Right lobe of liver (tissue), 6 donors: ENCODE data around the gene PELO. TPM values are rescaled to one million over a fixed set of nuclear protein-coding genes. Genes with fewer than 3 reads are reported as not detected.

Experiments
- ATAC-seq, 4 donors: fragments of 200-7000 bp; cut with Tn5 transposase; one replicate each; pipeline ENCODE4 v1.9.1; 2020; ENCODE audit warnings: mild to moderate bottlenecking in 4 of 4, moderate library complexity in 4 of 4
- DNase-seq, 3 donors: peaks; one replicate each; pipeline ENCODE4 v3.0.0-alpha.2; 2020
- H3K27ac ChIP-seq, 3 donors: fragments of 200-600 bp; one replicate each; pipeline ENCODE4 v1.8.0; 2022
- H3K27me3 ChIP-seq, 2 donors: fragments of 200-600 bp; one replicate each; pipeline ENCODE4 v1.8.0; 2022
- H3K36me3 ChIP-seq, 4 donors: fragments of 200-600 bp; sonication (generic) in 1 of 4; one replicate each; pipeline versions ENCODE4 v1.5.1 to v1.8.0; 2017 to 2022; ENCODE audit warnings: control low read depth in 1 of 4
- H3K4me1 ChIP-seq, 4 donors: fragments of 200-600 bp; sonication (generic) in 1 of 4; one replicate each; pipeline versions ENCODE4 v1.5.1 to v1.8.0; 2017 to 2022; ENCODE audit warnings: control low read depth in 1 of 4
- H3K4me3 ChIP-seq, 3 donors: fragments of 200-600 bp; one replicate each; pipeline ENCODE4 v1.8.0; 2022
- H3K9me3 ChIP-seq, 4 donors: fragments of 200-600 bp; sonication (generic) in 1 of 4; one replicate each; pipeline versions ENCODE4 v1.5.1 to v1.8.0; 2017 to 2022; ENCODE audit warnings: control low read depth in 1 of 4
- POLR2A ChIP-seq: fragments of 450-650 bp; IDR thresholded peaks from one replicate; pipeline ENCODE4 v1.6.1; 2017; ENCODE audit warnings: antibody characterized with exemption, mild to moderate bottlenecking
- WGBS: methylation state at CpG from one replicate; pipeline ENCODE4 v1.1.6; 2018; ENCODE audit warnings: low coverage, low lambda C conversion rate; ENCODE audit not compliant: insufficient coverage; ENCODE audit errors: missing lambda C conversion rate; 5-methylcytosine and 5-hydroxymethylcytosine counted together
- intact Hi-C, 2 donors: fragments of 100-400 bp; cut with DNase I; formaldehyde crosslinking; loops; one replicate each; pipeline versions ENCODE4 v1.11.2 to v1.14.1; 2022
- total RNA-seq, 6 experiments: library from RNA; depleted of rRNA in 2 of 6; stranded (reverse); fragments of >200 nt in 2 of 6; fragmentation: NEBNext Ultra II Directional in 3 of 6; extraction: Animal tissue kit (Norgen Biotek cat#: 25700) in 3 of 6; gene quantifications; one replicate each; pipeline versions ENCODE4 v1.1.0 to v1.2.4, GENCODE V29; 2016 to 2023
- TF ChIP-seq, protein P1 (sequence below), 4 donors: fragments of 200-600 bp in 3 of 4; fragments of 450-650 bp in 1 of 4; IDR thresholded peaks; one replicate each; pipeline versions ENCODE4 v1.5.1 to v1.8.0; 2016 to 2022; ENCODE audit warnings: antibody characterized with exemption in 4 of 4, mild to moderate bottlenecking in 2 of 4
- donor health status: DM: no; HTN: yes; CAD: no.
- donor health status: DM: no; HTN: no; CAD: no.
- donor health status: DM: no; HTN: no; CAD: no.
- donor health status: DM: no; HTN: yes; CAD: no.
- donor health status: DM: no; HTN: yes; CAD: no.

PELO gene
- total RNA-seq, 6 experiments from 2014 or later: 14.6 to 24.6 (median 17.6) TPM

DNA sequence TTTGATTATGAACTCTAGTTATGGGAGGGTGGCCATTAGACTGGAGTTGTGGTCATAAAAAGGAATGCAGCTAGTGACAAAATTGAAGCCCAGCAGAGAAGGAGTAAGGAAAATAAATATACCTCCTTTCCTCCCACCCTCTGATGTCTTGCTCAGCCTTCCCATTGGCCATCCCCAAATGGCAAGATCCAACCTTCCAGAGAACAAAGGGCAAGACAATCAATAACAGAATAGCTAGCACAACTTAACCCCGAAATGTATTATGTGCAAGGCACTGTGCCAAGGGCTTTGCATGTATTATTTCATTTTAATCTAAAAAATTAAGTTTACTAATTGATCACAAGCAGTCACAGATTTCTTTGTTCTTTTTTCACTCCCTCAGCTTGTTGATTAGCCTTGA lies 3.6 kb downstream of the PELO start:
- intact Hi-C loops: no loop called here
- no peak for DNase-seq
- no peaks in the 10 kb centered on the region for H3K27me3 ChIP-seq
- H3K36me3 ChIP-seq: no peaks in the 10 kb centered on the region
- H3K4me3 ChIP-seq: no peak overlapping the region
- H3K9me3 ChIP-seq: no peaks in the 10 kb centered on the region
- WGBS: 17% methylated on average over 1 of the region's 1 CpG
- TF ChIP-seq, protein P1, sequence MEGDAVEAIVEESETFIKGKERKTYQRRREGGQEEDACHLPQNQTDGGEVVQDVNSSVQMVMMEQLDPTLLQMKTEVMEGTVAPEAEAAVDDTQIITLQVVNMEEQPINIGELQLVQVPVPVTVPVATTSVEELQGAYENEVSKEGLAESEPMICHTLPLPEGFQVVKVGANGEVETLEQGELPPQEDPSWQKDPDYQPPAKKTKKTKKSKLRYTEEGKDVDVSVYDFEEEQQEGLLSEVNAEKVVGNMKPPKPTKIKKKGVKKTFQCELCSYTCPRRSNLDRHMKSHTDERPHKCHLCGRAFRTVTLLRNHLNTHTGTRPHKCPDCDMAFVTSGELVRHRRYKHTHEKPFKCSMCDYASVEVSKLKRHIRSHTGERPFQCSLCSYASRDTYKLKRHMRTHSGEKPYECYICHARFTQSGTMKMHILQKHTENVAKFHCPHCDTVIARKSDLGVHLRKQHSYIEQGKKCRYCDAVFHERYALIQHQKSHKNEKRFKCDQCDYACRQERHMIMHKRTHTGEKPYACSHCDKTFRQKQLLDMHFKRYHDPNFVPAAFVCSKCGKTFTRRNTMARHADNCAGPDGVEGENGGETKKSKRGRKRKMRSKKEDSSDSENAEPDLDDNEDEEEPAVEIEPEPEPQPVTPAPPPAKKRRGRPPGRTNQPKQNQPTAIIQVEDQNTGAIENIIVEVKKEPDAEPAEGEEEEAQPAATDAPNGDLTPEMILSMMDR (IDR thresholded peaks at IDR 0.05): peak in 1 of 4 donors; percentile 4
- no peak for TF ChIP-seq POLR2A
- no peak for ATAC-seq
- peaks cover 0 to 60% (median 24%) of the 10 kb centered on the region in 4 donors for H3K4me1 ChIP-seq
- H3K27ac ChIP-seq: peak overlapping the region; percentile 20 to 95 (median 92)

DNA sequence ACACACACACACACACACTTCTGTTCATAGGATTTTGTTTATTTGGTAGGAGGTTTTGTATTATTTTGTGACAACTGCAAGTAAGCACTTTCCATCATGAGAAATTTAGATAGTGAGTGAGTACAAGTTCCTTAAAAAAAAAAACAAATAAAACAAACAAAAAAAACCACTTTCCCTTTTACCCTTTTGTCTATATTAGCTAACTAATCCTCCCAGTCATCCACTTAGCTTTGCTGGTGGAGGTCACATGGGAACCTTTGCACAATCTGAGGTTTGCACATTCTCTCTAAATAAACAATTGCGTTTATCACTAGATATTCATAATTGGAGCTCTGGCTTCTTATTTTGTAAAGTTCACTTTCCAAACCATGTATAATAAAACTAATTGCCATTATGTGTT lies 6.8 kb downstream of the PELO start:
- Histone ChIP-seq H3K27me3 (no peaks in the 10 kb centered on the region), H3K27ac (peak overlapping the region; percentile 16 to 73 (median 44)), H3K9me3 (no peaks in the 10 kb centered on the region), H3K4me3 (peak overlapping the region in 2 of 3 donors; percentile 12 to 15), H3K4me1 (peaks cover 0 to 78% (median 26%) of the 10 kb centered on the region in 4 donors), H3K36me3 (no peaks in the 10 kb centered on the region)
- intact Hi-C loops: no loop called here
- WGBS: 15% methylated on average over 1 of the region's 1 CpG
- ATAC-seq: peak; percentile 62 to 85 (median 68)
- peak in 1 of 3 donors; percentile 78 for DNase-seq
- TF ChIP-seq, protein P1 (IDR thresholded peaks at IDR 0.05): no peak
- no peak for TF ChIP-seq POLR2A

DNA sequence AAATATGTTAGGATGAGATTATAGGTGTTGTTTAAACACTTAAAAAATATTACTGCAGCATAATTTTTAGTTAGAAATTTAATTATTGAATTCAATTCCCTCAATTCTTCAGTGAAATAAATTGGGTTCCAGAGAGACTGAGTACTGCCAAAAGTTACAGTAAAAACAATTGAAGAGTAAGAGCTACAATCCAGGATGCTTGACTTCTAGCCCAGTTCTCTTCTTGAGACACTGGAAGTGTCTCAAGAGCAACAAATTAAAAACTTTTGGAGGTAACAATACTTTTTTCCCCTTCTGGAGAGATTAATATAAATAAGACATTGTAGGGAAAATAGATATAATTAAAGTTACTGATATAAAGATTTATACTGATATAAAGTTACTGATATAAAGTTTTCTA lies 8.3 kb downstream of the PELO start:
- H3K27me3 ChIP-seq: no peaks in the 10 kb centered on the region
- no peak overlapping the region for H3K4me3 ChIP-seq
- no peak for DNase-seq
- no peaks in the 10 kb centered on the region for H3K36me3 ChIP-seq
- TF ChIP-seq POLR2A: no peak
- TF ChIP-seq, protein P1 (IDR thresholded peaks at IDR 0.05): no peak
- no peaks in the 10 kb centered on the region for H3K9me3 ChIP-seq
- peak overlapping the region in 1 of 3 donors; percentile 86 for H3K27ac ChIP-seq
- H3K4me1 ChIP-seq: peaks cover 0 to 64% (median 26%) of the 10 kb centered on the region in 4 donors
- intact Hi-C loops: no loop called here
- ATAC-seq: no peak

DNA sequence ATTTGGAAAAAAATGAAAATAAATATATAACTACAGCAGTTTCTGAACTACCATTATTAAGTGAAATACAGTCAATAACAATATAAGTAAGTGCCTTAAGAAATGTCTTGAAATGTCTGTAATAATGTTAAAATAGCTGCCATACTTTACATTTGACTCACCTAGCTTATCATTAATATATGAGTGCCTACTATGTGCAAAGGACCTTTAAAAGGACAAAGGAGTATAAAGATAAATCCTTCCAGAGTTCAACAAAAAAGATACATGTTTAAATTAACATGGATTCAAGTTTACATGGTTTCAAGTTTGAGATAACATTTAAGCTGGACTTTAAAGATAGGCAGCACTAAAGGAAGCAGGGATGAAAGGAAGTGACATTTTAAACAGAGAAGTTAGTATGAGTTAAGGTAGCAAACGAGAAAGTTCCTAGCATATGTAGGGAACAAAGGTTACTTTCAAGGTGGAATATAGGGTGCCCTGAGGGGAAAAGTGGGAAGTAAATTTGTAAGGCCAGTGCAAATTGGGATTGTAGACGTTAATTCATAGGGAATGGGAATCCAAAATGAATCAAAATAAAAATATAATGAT lies 8.9 kb downstream of the PELO start:
- Histone ChIP-seq H3K27me3 (no peaks in the 10 kb centered on the region), H3K4me1 (peaks cover 0 to 63% (median 24%) of the 10 kb centered on the region in 4 donors), H3K4me3 (no peak overlapping the region), H3K27ac (peak overlapping the region in 1 of 3 donors; percentile 86), H3K9me3 (no peaks in the 10 kb centered on the region), H3K36me3 (peaks cover 0 to 2% (median under 1%) of the 10 kb centered on the region in 4 donors)
- no peak for TF ChIP-seq POLR2A
- TF ChIP-seq, protein P1 (IDR thresholded peaks at IDR 0.05): no peak
- intact Hi-C loops: no loop called here
- 40% methylated on average over 2 of the region's 2 CpGs for WGBS
- ATAC-seq: no peak
- no peak for DNase-seq
